Activated naive CD4-positive, alpha-beta T cell treated with anti-CD3 and anti-CD28 coated beads, Interleukin-2, amount 50 U/mL, for 72 hours (primary cell): Measurements from ENCODE around the gene CNKSR3. TPM values are rescaled to one million over a fixed set of nuclear protein-coding genes. Genes with fewer than 3 reads are reported as not detected.

ENCODE experiments used
- ATAC-seq, 2 donors: fragments of 150-1000 bp; cut with Tn5 transposase; 2 replicates each; pipeline ENCODE4 v1.10.0; 2021; ENCODE audit warnings: mild to moderate bottlenecking in 2 of 2, moderate library complexity in 2 of 2
- DNase-seq, 2 donors: peaks; one replicate each; pipeline ENCODE4 v3.0.0; 2021 to 2022; ENCODE audit warnings: low spot score in 2 of 2
- H3K27ac Mint-ChIP-seq, 2 donors: one replicate each; pipeline ENCODE4 v1.8.0; 2022; ENCODE audit warnings: mild to moderate bottlenecking in 2 of 2, mixed read lengths in 2 of 2
- H3K36me3 Mint-ChIP-seq, 2 donors: one replicate each; pipeline ENCODE4 v1.8.0; 2022; ENCODE audit warnings: mixed read lengths in 2 of 2
- H3K9me3 Mint-ChIP-seq, 2 donors: one replicate each; pipeline ENCODE4 v1.8.0; 2022; ENCODE audit warnings: mixed read lengths in 2 of 2
- total RNA-seq, 2 donors: library from RNA; stranded (reverse); gene quantifications; one replicate each; pipeline ENCODE4 v1.2.3, GENCODE V29; 2022

The CNKSR3 gene
- total RNA-seq, 2 donors from 2014 or later: 0.78 TPM; not detected in 1

DNA sequence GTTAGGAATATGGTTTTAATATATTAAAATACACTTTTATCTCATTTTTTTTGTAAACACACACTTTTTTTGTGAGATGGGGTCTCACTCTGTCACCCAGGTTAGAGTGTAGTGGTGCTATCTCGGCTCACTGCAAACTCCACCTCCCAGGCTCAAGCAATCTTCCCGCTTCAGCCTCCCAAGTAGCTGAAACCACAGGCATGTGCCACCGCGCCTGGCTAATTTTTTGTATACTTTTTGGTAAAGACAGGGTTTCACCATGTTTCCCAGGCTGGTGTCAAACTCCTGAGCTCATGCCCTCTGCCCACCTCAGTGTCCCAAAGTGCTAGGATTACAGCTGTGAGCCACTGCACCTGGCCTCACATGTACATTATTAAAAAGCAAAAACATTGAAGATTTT is 164.7 kb downstream of the CNKSR3 start:
- no peak for DNase-seq
- ATAC-seq: no peak
- Mint-ChIP-seq H3K9me3 (peaks cover 0 to 18% of the 10 kb centered on the region in 2 donors), H3K36me3 (peaks cover 0 to 13% of the 10 kb centered on the region in 2 donors), H3K27ac (no peak overlapping the region)

GRCh38 chr6:154343473-154344308 is 166.8 kb downstream of the CNKSR3 start:
- H3K9me3 Mint-ChIP-seq: peaks cover 0 to 18% of the 10 kb centered on the region in 2 donors
- H3K27ac Mint-ChIP-seq: no peak overlapping the region
- peaks cover 0 to 13% of the 10 kb centered on the region in 2 donors for H3K36me3 Mint-ChIP-seq
- no peak for ATAC-seq
- no peak for DNase-seq

DNA sequence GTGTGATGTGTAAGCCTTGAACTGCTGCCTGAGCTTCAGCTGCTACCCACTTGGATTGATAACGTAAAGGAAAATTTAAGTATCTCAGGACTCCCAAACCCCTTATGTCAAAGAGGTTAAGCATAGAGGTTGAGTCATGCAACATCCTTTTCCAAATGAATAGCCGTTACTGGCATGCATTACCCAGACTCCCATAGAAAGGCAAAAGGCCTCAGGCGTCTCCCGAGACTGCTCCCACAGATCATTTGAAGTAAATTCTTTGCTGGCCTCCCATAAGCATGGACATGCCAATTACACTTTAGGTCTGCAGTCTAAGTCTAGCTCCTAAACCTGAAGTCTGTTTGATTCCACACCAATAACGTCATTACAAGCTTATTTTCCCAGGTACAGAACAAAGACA is 168.6 kb downstream of the CNKSR3 start:
- Mint-ChIP-seq H3K9me3 (peaks cover 0 to 16% of the 10 kb centered on the region in 2 donors), H3K27ac (no peak overlapping the region), H3K36me3 (peaks cover 0 to 11% of the 10 kb centered on the region in 2 donors)
- DNase-seq (no peak), ATAC-seq (no peak)

GRCh38 chr6:154341336-154341735 is 169.1 kb downstream of the CNKSR3 start:
- peaks cover 0 to 11% of the 10 kb centered on the region in 2 donors for H3K9me3 Mint-ChIP-seq
- no peak overlapping the region for H3K27ac Mint-ChIP-seq
- ATAC-seq: no peak

More at GRCh38 chr6:154341336-154341735, 169.1 kb downstream of the CNKSR3 start:
- no peak for DNase-seq
- peaks cover 0 to 6% of the 10 kb centered on the region in 2 donors for H3K36me3 Mint-ChIP-seq

Other genes with a start within 250 kb of the CNKSR3 start
- 10 to 100 TPM in 1 of 2 donors, 1 to 10 TPM in 1; 8.8 to 19.1 TPM for gene IPCEF1, start 153.9 kb downstream of the CNKSR3 start, total RNA-seq
- 10 to 100 TPM; 25.4 to 28.2 TPM for gene SCAF8, start 222.7 kb upstream of the CNKSR3 start, total RNA-seq